ENCODE data around the gene HCAR2.
A peak's percentile ranks its signal among the peaks of the same experiment; 100 is the strongest.
"Not testable (repeated sequence)": the region's sequence is repeated elsewhere in the genome, so short reads cannot be mapped to it uniquely, and the experiment has no call there.

Gene HCAR2

GRCh38 chr12:122702890-122703611 lies at the start of gene HCAR2:
HCAR2 (minus strand) TSS chr12:122703357; CDS start chr12:122703283, 74 bp downstream.
- DNase-seq (ENCODE audit: low spot score) = not testable (repeated sequence)

- peak; percentile 93 for DNase-seq (ENCODE audit: low spot score)
Observed at GRCh38 chr12:122752464-122753318, 49.5 kb upstream of the HCAR2 start, which contains the start of gene DENR. DENR (plus strand) TSS chr12:122752824; CDS start chr12:122753702, 878 bp downstream.

GRCh38 chr12:122750781-122751515 lies 47.8 kb upstream of the HCAR2 start:
- DNase-seq (ENCODE audit: low spot score) = not testable (repeated sequence)

GRCh38 chr12:122749569-122750332 lies 46.6 kb upstream of the HCAR2 start:
- DNase-seq (ENCODE audit: low spot score) = no peak

- no peak for DNase-seq (ENCODE audit: low spot score)
Observed at GRCh38 chr12:122747224-122748135, 44.3 kb upstream of the HCAR2 start.

GRCh38 chr12:122743895-122744525 lies 40.9 kb upstream of the HCAR2 start:
- DNase-seq (ENCODE audit: low spot score) = no peak

GRCh38 chr12:122740351-122740750 lies 37.2 kb upstream of the HCAR2 start:
- no peak for DNase-seq (ENCODE audit: low spot score)

GRCh38 chr12:122738571-122738970 lies 35.4 kb upstream of the HCAR2 start:
- DNase-seq (ENCODE audit: low spot score) = no peak

- DNase-seq (ENCODE audit: low spot score) = no peak
Observed at GRCh38 chr12:122732611-122733010, 29.5 kb upstream of the HCAR2 start.

GRCh38 chr12:122732170-122732569 lies 29.0 kb upstream of the HCAR2 start:
- DNase-seq (ENCODE audit: low spot score) = no peak

- no peak for DNase-seq (ENCODE audit: low spot score)
Observed at GRCh38 chr12:122730215-122731014, 27.3 kb upstream of the HCAR2 start, which contains the start of gene HCAR1. HCAR1 (minus strand) TSS chr12:122730844; CDS start chr12:122730339, 505 bp downstream.

GRCh38 chr12:122729583-122730214 lies 26.5 kb upstream of the HCAR2 start:
- no peak for DNase-seq (ENCODE audit: low spot score)

- DNase-seq (ENCODE audit: low spot score) = no peak
Observed at GRCh38 chr12:122726080-122726558, 23.0 kb upstream of the HCAR2 start.

- DNase-seq (ENCODE audit: low spot score) = no peak
Observed at GRCh38 chr12:122725452-122726079, 22.4 kb upstream of the HCAR2 start.

- DNase-seq (ENCODE audit: low spot score) = no peak
Observed at GRCh38 chr12:122724641-122725243, 21.6 kb upstream of the HCAR2 start.

GRCh38 chr12:122722387-122722786 lies 19.2 kb upstream of the HCAR2 start:
- DNase-seq (ENCODE audit: low spot score) = no peak

- DNase-seq (ENCODE audit: low spot score) = no peak
Observed at GRCh38 chr12:122721057-122721545, 17.9 kb upstream of the HCAR2 start.
